ENCODE results near the gene PAX1. TPM values are rescaled to one million over a fixed set of nuclear protein-coding genes. Genes with fewer than 3 reads are reported as not detected.
A peak's percentile ranks its signal among the peaks of the same experiment; 100 is the strongest.

The PAX1 gene
- total RNA-seq, 1 donor from 2014 or later, result not detected

- H3K4me1 ChIP-seq, result peaks cover 17% of the 10 kb centered on the region
- H3K27ac ChIP-seq (replicated peaks), result no peak overlapping the region
- no peak overlapping the region for H3K4me3 ChIP-seq
- H3K36me3 ChIP-seq, result no peaks in the 10 kb centered on the region
- peaks cover 100% of the 10 kb centered on the region for H3K27me3 ChIP-seq (ENCODE audit: low read depth)
- H3K9me3 ChIP-seq (replicated peaks), result no peaks in the 10 kb centered on the region
- no peak for TF ChIP-seq CTCF (IDR thresholded peaks at IDR 0.05; ENCODE audit: borderline replicate concordance)
- intact Hi-C loops (cut with micrococcal nuclease), result no loop called here
- DNase-seq, result no peak
These were observed 6.8 kb upstream of the PAX1 start for GRCh38 chr20:21698494-21699215.

GRCh38 chr20:21699216-21699508 lies 6.3 kb upstream of the PAX1 start:
- intact Hi-C loops (cut with micrococcal nuclease), result no loop called here
- no peak for DNase-seq
- Histone ChIP-seq H3K4me3 (no peak overlapping the region), H3K4me1 (peaks cover 17% of the 10 kb centered on the region), H3K9me3 (replicated peaks) (no peaks in the 10 kb centered on the region), H3K27ac (replicated peaks) (no peak overlapping the region), H3K36me3 (no peaks in the 10 kb centered on the region), H3K27me3 (ENCODE audit: low read depth) (peaks cover 100% of the 10 kb centered on the region)
- no peak for TF ChIP-seq CTCF (IDR thresholded peaks at IDR 0.05; ENCODE audit: borderline replicate concordance)

GRCh38 chr20:21701171-21701876 lies 4.1 kb upstream of the PAX1 start:
- intact Hi-C loops (cut with micrococcal nuclease), result no loop called here
- Histone ChIP-seq H3K36me3 (no peaks in the 10 kb centered on the region), H3K4me1 (peaks cover 23% of the 10 kb centered on the region), H3K9me3 (replicated peaks) (no peaks in the 10 kb centered on the region), H3K27ac (replicated peaks) (no peak overlapping the region), H3K27me3 (ENCODE audit: low read depth) (peaks cover 99% of the 10 kb centered on the region), H3K4me3 (no peak overlapping the region)
- no peak for TF ChIP-seq CTCF (IDR thresholded peaks at IDR 0.05; ENCODE audit: borderline replicate concordance)
- no peak for DNase-seq

- Histone ChIP-seq H3K9me3 (replicated peaks) (no peaks in the 10 kb centered on the region), H3K27me3 (ENCODE audit: low read depth) (peaks cover 99% of the 10 kb centered on the region), H3K4me1 (peaks cover 27% of the 10 kb centered on the region), H3K27ac (replicated peaks) (no peak overlapping the region), H3K4me3 (no peak overlapping the region), H3K36me3 (no peaks in the 10 kb centered on the region)
- no peak for TF ChIP-seq CTCF (IDR thresholded peaks at IDR 0.05; ENCODE audit: borderline replicate concordance)
- intact Hi-C loops (cut with micrococcal nuclease), result no loop called here
- no peak for DNase-seq
These were observed 3.4 kb upstream of the PAX1 start for GRCh38 chr20:21702016-21702415.

GRCh38 chr20:21702553-21703470 lies 2.7 kb upstream of the PAX1 start:
- Histone ChIP-seq H3K27me3 (ENCODE audit: low read depth) (peaks cover 99% of the 10 kb centered on the region), H3K27ac (replicated peaks) (no peak overlapping the region), H3K36me3 (no peaks in the 10 kb centered on the region), H3K4me1 (peaks cover 27% of the 10 kb centered on the region), H3K4me3 (peak overlapping the region; percentile 51), H3K9me3 (replicated peaks) (no peaks in the 10 kb centered on the region)
- peak; percentile 50 for TF ChIP-seq CTCF (IDR thresholded peaks at IDR 0.05; ENCODE audit: borderline replicate concordance)
- DNase-seq, result peak; percentile 43
- intact Hi-C loops (cut with micrococcal nuclease), result no loop called here

Measured in left ventricle myocardium inferior (tissue), 1 donor.